ACHN (cell line): Measurements from ENCODE around the gene ANK3.
A peak's percentile ranks its signal among the peaks of the same experiment; 100 is the strongest.

Experiments used
- DNase-seq: peaks from one replicate; pipeline ENCODE4 v3.0.0-alpha.2; 2015
- in situ Hi-C: cut with HindIII; loops from 2 replicates; pipeline ENCODE4 v1.10.0; 2017; ENCODE audit warnings: low sequenced_read_pairs, low pct_ligation_motif_present, low pct_unique_long_range_greater_than_20kb

The ANK3 gene

DNA sequence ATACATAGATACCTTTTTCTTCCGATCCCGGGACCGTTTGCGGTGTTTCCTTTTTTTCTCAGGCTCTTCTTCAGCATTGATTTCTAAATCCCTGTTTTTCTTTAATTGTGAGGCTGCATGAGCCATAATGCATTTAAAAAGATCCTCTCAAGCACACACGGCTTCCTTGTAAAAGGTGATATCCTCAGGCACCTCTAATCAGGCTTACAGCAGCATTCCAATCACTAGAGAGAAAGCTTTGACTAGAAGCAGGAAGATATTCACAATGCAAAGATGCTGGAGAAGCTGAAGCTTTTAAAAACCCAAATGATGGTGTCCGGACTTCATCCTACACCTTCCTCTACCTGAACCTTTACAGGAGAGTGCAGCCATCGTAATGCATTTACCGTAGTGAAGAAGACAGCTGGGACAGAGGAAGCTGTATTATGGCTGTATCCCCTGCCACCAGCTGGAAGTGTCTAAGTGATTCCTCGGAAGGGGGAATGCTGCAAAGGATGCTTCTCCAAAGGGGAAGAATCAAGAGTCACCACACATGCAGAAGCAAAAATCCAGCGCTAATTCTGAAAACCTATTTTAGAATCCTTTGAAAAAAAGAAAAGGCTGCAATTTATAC, at the start of gene ANK3:
TSS of gene ANK3 (minus strand) at position 463 of the 613 bp plus-strand sequence. CDS start at position 126, 337 bp downstream.
- no peak for DNase-seq
- in situ Hi-C loops = no loop called here

DNA sequence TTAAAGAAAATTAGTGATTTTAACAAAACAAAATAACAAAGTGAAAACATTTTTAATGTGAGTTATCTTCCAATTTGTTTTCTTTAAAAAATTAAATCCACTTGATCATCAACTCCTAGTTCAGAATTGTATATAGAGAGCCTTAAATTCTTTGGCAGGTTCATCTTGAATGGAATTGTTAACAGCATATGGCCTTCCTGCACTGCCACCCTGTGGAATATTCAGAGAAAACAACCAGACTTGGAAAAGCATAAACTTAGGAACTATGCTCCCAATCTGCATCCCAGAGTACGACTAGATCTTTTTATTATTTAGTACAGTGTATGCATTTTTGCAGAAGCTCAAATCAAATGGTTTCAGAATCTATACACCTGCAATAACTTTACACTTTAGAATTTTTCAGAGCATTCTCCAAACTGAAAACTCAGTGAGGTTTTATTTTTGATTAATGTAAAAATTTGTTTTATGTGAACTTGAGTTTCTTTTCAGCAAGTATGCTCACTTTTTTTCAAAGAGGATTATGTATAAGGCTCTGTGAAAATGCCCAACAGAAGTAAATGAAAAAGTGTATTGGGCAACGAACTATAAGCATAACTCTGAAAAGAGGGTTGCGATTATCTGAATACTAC, 44.9 kb upstream of the ANK3 start:
- DNase-seq = peak; percentile 71
- in situ Hi-C loops = loop anchor here (25.0 kb wide), 2 partner anchors 203 to 222 kb away; no protein-coding TSS in a partner anchor

DNA sequence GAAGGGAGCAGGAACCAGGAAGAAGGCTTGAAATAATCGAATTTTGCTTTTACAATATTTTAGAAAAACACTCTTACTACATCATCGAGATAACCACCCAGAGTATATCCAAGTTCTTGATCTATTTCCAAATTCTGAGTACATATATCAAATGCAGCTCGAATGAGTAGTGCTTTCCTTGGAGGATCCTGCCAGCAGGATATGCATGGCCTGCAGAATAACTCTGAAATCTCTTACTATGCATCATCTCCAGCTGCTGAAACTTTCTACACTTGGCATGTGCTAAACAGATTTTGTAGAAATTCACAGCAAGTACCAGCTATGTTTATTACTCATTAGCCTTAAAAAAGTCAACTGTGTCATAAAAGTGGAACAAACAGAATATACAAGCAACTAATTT, 44.0 kb upstream of the ANK3 start:
- in situ Hi-C loops = loop anchor here (25.0 kb wide), 2 partner anchors 204 to 221 kb away; no protein-coding TSS in a partner anchor
- no peak for DNase-seq

DNA sequence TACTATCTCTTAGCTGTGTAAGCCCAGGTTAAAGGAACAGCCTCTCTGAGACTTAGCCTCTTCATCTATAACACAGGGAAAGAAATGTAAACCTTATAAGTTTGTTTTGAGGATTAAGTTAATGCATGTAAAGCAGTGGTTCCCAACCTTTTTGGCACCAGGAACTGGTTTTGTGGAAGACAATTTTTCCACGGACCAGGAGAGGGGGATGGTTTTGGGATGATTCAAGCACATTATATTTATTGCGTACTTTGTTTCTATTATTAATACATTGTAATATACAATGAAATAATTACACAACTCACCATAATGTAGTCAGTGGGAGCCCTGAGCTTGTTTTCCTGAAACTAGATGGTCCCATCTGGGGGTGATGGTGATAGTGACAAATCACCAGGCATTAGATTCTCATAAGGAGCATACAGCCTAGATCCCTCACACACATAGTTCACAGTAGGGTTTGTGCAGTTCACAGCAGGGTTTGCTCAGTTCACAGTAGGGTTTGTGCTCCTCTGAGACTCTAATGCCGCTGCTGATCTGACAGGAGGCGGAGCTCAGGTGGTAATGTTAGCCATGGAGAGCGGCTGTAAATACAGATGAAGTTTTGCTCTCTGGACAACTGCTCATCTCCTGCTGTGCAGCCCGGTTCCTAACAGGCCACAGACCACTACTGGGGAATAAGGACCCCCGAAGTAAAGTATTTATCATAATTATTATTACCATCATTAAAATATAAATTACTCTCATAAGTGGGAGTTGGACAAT, 41.3 kb upstream of the ANK3 start:
- no peak for DNase-seq
- in situ Hi-C loops = loop anchor here (25.0 kb wide), 2 partner anchors 206 to 219 kb away; no protein-coding TSS in a partner anchor

DNA sequence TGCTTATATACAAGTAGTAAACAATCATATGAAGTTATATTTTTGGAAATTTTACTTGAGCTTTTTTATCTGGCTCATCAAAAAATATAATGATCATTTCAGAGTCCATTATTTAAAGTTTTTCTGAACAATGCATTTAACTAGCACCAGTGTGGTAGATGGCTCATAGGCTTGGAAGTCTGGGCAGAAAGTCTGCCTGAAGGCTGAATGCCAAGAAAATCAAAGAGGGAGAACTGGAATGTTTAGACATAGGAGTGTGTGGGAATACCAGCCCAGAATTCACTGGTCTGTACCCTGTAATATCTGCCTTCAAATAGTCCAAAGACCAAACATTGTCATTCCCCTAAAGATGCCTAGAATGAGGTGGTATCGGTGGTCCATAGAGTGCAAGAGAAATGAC, 40.3 kb upstream of the ANK3 start:
- DNase-seq = no peak
- in situ Hi-C loops = loop anchor here (25.0 kb wide), 2 partner anchors 207 to 218 kb away; no protein-coding TSS in a partner anchor

DNA sequence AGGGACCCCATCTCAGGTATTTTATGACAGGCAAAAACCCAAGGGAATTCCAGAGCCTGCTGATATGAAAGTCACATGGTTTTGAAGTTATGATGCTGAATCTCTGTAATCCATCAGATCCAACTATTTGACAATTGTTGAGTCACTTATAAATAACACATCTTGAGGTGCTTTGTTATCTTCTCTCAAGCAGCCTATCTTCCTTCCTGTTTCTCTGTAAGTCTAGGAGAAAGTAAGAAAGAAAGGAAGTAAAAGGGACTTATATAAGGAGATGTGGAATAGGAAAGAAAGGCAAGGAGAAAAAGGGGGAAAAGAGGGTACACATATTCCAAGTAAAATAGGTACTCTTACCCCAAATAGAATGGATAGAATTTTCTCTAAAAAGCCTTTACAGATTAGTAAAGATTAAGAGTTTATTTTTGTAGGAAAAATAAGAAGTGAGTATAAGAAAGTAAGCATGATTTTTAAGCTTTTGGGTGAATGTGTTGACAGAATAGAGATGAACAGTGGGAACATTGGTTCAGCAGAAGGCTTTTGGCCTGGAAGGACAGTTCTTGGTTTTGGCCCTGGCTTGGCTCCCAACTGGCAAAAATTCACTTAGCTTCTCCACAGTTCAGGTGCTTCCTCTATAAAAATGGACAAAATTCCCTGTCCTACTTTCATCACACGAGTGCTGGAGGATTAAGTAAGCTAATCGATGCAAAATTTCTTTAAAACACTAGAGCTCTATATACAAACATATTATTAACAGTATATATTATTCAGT, 39.6 kb upstream of the ANK3 start:
- in situ Hi-C loops = loop anchor here (25.0 kb wide), 2 partner anchors 208 to 217 kb away; no protein-coding TSS in a partner anchor
- DNase-seq = no peak

DNA sequence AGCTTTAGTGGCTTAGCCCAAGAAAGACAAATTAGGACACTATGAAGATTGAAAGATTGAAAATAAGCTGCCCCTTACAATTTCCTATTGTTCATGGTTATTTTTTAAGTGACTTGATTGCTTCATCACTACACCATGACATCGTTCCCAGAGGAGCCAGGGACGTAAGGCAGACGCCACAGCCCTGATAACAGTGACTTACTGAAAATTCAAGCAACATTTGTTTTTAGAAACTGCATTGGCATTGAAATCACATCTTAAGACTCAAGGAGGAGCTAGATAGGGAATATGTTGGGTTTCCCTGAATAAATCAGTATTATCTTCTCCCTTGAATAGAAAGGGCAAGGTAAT, 38.7 kb upstream of the ANK3 start:
- in situ Hi-C loops = loop anchor here (25.0 kb wide), 2 partner anchors 209 to 216 kb away; no protein-coding TSS in a partner anchor
- no peak for DNase-seq

DNA sequence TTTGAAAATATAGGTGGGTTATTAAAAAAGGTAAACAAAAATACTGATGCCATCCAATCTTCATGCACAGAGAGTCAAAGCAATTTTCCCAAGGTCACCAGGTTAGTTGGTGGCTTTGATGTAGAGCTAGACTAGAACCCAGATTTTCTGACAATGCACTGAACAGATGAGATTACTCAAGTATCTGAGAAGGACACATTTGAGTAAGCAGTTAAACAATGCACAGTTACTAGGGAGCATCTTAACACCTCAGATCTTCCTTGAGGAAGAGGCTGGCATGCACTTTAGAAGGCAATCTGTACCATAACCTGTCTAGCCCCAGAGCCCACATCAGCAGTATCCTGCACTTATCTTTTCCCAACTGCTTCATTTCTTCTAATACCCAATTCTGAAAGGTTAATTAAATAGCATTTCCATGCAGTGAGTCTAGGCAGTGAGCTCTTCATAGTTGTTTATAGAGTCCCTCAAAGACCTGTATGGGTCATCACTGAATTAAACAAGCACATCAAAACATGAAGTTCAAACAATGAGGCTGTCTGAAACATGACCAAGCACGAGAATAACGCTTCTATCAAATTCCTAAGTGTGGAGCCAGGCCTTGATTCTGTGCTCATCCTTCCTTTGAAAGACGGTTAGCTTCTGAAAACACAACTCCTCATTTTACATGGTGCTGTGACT, 38.2 kb upstream of the ANK3 start:
- DNase-seq = no peak
- in situ Hi-C loops = loop anchor here (25.0 kb wide), 2 partner anchors 209 to 216 kb away; no protein-coding TSS in a partner anchor

DNA sequence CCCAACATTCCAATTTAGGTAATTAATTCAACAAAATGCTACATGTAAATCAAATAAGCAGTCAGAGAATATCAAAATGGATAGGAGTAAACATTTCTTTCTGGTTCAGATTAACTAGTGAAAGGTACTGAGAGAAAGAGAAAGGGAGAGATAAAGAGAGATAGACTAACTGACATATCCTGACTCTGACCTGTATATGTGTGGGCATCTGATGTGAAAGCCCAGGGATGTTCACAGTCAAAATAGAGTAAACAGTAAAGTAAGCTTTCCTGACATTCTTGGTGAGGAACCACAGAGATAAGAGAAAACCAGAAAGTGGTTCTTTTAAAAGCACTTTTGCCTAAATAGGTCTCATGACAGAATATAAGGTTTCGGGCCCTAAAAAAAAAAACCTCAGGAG, 37.5 kb upstream of the ANK3 start:
- DNase-seq = no peak
- in situ Hi-C loops = loop anchor here (25.0 kb wide), 2 partner anchors 210 to 215 kb away; no protein-coding TSS in a partner anchor

DNA sequence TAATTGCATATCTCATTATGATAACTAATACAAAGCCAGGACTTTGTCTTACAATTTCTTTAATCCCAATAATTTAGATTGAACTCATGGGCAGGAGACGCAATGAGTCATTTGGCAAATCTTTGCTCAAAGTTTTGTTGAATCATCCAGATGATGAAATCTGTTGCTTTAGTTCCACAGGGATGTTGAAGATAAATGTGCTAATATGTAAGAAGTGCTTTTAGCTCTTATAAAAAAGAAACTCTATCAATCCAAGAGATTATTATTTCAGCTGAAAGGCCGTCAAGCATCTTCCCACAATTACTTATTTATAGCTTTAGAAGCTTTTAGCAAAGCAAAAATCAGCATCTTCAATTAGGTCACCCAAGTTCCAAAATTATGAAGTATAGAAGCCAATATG, 36.8 kb upstream of the ANK3 start:
- peak; percentile 76 for DNase-seq
- in situ Hi-C loops = loop anchor here (25.0 kb wide), 2 partner anchors 211 to 214 kb away; no protein-coding TSS in a partner anchor

DNA sequence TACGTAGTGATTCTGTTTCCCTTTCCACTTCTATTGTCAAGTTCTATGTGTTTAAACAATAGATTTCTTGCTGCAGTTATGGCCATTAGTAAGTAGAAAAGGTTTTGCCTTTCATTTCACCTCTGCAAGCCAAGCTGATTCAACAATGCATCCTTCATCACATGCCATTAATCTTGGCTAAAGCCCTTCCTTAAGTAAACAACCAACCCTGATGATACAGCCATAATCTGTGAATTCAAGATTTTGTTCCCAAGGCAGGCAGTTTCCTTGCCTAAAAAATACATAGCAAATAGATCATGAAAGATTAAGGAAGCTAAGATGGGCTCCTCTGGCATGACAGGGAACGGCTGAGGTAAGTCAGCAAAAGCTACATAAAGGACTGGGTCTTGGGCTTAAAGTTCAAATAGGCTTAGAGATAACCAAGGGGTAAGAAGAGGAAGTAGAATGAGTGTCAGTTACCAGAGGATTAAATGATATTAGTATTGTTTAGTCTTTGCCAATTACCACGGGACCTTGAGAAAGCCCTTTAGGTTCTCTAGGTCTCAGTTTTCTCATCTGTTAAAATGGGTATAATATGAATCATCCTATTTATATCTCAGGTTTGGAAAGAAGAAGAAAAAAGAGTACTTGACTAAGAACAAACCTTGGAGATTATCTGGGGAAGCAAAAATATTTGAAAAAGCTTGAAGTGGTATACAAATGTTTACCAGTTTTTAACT, 35.9 kb upstream of the ANK3 start:
- DNase-seq = no peak

DNA sequence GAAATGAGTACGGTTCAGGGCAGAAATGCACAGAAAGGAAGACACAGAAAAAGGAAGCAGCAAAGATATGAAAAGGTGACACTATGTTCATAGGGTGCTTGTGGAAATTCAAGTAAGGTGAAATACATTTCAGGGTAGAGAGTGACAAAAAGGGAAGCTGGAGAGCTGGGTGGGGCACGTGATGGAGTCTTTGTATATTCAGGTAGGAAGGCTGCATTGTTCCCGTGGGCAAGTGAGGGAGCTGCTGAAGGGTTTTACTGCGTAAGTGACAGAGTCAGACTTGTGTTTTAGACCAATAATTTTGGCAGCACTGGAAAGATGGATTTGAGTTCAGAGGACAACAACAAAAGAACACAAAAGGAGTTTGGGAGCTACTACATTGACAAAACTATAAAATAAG, 35.3 kb upstream of the ANK3 start:
- DNase-seq = no peak
- in situ Hi-C loops = loop anchor here (25.0 kb wide), 2 partner anchors 212 to 213 kb away; no protein-coding TSS in a partner anchor

More for the DNA sequence above, 35.9 kb upstream of the ANK3 start:
- in situ Hi-C loops = loop anchor here (25.0 kb wide), 2 partner anchors 212 to 213 kb away; no protein-coding TSS in a partner anchor

DNA sequence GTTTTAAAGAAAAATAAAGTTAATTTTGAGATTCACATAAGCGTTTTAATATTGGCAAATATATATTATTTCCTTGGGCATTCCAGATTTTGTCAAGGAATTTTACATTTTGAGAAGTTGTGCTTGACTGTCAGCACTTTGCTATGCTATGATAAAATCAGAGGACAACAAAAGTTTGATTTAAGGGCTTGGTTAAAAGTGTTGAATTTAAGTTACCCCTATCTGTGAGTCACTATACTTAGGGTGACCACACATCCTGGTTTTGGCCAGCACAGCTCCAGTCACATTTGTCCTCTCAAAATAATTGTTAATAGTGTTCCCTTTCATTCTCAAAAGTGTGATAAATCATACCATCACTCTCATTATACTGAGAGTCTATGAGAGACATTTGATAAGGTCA, 34.2 kb upstream of the ANK3 start:
- DNase-seq = no peak
- in situ Hi-C loops = no loop called here

DNA sequence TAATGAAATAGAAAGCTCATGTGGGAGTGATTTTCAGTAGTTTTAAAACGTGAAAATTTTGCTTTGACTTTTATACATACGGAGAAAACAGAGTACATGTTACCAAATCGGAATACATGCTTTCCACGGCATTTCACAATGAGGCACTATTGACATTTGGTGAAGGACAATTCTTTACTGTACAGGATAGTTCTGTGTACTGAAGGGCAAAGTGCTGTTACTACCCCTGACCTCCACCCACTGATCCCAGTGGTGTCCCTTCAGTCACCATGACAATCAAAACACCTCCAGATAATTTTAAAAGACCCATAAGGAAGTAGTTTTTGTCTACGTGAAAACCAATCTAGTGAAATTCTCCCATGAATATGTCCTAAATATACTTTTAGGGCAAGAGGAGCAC, 33.1 kb upstream of the ANK3 start:
- DNase-seq = no peak
- in situ Hi-C loops = no loop called here

DNA sequence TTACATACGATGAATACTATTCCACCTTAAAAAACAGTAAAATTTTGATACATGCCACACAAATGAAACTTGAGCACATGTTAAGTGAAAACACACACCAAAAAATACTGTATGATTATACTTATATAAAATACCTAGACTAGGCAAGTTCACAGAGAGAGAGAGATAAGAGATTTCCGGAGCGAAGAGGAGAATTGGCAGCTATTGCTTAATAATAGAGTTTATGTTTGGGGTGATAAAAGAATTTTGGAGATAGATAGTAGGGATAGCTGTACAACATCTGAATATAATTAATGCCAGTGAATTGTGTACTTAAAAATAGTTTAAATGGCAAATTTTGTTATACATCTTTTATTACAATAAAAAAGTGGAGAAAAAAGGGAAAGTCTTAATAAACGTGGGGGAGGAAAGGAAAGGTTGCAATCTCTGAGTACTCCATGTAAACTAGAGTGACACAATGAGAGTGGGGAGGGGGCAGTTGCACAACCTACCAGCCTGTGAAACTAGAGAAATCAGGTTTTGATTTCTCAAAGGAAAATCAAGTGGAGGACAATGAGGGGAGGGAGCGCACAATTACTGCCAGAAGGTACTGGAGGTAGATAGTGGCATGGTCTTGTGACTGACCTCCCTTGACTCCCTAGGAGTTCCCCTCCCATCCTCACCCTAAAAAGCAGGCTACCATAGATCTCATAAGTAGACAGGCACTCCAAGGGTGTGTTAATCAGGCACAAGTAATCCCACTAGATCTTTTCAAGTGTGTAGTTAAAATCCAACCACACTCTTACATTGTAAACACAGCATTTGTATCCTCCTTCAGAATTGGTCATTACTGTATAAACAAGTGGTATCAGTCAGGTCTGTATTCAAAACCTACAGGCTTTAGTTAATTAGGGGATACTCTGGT, 31.6 kb upstream of the ANK3 start:
- in situ Hi-C loops = no loop called here
- no peak for DNase-seq

DNA sequence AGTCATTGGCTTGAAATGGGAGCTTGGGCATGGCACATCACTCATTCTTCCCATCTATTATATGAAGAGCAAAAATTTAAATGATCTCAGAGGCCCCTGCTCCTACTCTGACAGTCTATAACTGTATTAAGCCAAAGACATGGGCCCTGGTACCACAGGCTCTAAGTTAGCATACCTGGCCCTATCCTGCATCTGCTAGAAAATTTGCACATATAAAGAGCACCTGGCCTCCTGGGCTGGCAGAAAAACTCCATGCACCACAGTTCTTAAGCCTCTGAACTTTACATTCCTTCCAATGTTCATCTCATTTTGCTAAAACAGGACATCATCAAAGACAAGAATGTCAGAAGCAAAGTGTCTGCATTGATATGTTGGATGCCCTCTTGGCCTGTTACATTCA, 29.6 kb upstream of the ANK3 start:
- in situ Hi-C loops = no loop called here
- no peak for DNase-seq
